Heart right ventricle (tissue), 16 donors: ENCODE data around the gene KCNAB3. TPM values are rescaled to one million over a fixed set of nuclear protein-coding genes. Genes with fewer than 3 reads are reported as not detected.

Experiments
- ATAC-seq, 8 donors: fragments of 200-7000 bp; cut with Tn5 transposase; one replicate each; pipeline ENCODE4 v1.9.1; 2020; ENCODE audit warnings: mild to moderate bottlenecking in 8 of 8, moderate library complexity in 8 of 8, moderate number of reproducible peaks in 1 of 8
- DNase-seq, 2 donors: peaks; one replicate each; pipeline ENCODE4 v3.0.0-alpha.2; 2020
- H3K27ac ChIP-seq, 10 donors: fragments of 200-600 bp; sonication (generic) in 2 of 10; one replicate each; pipeline versions ENCODE4 v1.5.0 to v1.8.0; 2020 to 2022; ENCODE audit warnings: mild to moderate bottlenecking in 3 of 10
- H3K27me3 ChIP-seq, 7 donors: fragments of 200-600 bp; one replicate each; pipeline ENCODE4 v1.8.0; 2021 to 2022; ENCODE audit warnings: mild to moderate bottlenecking in 2 of 7
- H3K36me3 ChIP-seq, 9 donors: fragments of 200-600 bp; sonication (generic) in 1 of 9; one replicate each; pipeline versions ENCODE4 v1.5.0 to v1.8.0; 2020 to 2022; ENCODE audit warnings: mild to moderate bottlenecking in 2 of 9
- H3K4me1 ChIP-seq, 9 donors: fragments of 200-600 bp; sonication (generic) in 1 of 9; one replicate each; pipeline versions ENCODE4 v1.5.0 to v1.8.0; 2020 to 2022; ENCODE audit warnings: mild to moderate bottlenecking in 4 of 9
- H3K4me3 ChIP-seq, 10 donors: fragments of 200-600 bp; sonication (generic) in 2 of 10; one replicate each; pipeline versions ENCODE4 v1.5.0 to v1.8.0; 2020 to 2022; ENCODE audit warnings: mild to moderate bottlenecking in 7 of 10, moderate library complexity in 2 of 10
- H3K9me3 ChIP-seq, 11 donors: fragments of 200-600 bp in 10 of 11; sonication (generic) in 2 of 11; one replicate each; pipeline versions ENCODE4 v1.5.0 to v1.8.0; 2013 to 2022; ENCODE audit warnings: mild to moderate bottlenecking in 2 of 11, control low read depth in 1 of 11, moderate library complexity in 1 of 11
- WGBS, 2 donors: extraction: QIAGEN DNeasy Blood & Tissue Kit; methylation state at CpG; one replicate each; pipeline ENCODE4 v1.1.7; 2013; ENCODE audit warnings: inconsistent platforms in 1 of 2; 5-methylcytosine and 5-hydroxymethylcytosine counted together
- intact Hi-C, 10 donors: fragments of 100-400 bp; cut with DNase I; formaldehyde crosslinking; loops; one replicate each; pipeline versions ENCODE4 v1.11.1 to v1.14.2; 2022
- polyA plus RNA-seq, 2 donors: library from polyadenylated mRNA; stranded (reverse); fragments of 200-250 nt; gene quantifications; one replicate each; pipeline ENCODE4 v1.2.3, GENCODE V29; 2013
- total RNA-seq, 10 donors: library from RNA; stranded (reverse); fragmentation: NEBNext Ultra II Directional in 3 of 10; extraction: Animal tissue kit (Norgen Biotek cat#: 25700) in 3 of 10; gene quantifications; one replicate each; pipeline versions ENCODE4 v1.2.1 to v1.2.4, GENCODE V29; 2021 to 2023
- TF ChIP-seq, protein P1 (sequence below), 9 donors: fragments of 200-600 bp; sonication (generic) in 2 of 9; IDR thresholded peaks; one replicate each; pipeline versions ENCODE4 v1.5.0 to v1.8.0; 2021 to 2022; ENCODE audit warnings: antibody characterized with exemption in 9 of 9, mild to moderate bottlenecking in 5 of 9, moderate library complexity in 1 of 9
- donor health status: Arrhythmogenic right ventricular cardiomyopathy.
- donor health status: ischemic (EF 13 %, LVEDD 7.1; RV severe dilation, severe dysfunction).
- donor health status: healthy with polysubstance abuse.
- donor health status: DM: no; HTN: yes; CAD: no.
- donor health status: DM: no; HTN: no; CAD: no.
- donor health status: ischemic (EF 25% LVEDD 6.9; RV normal size, moderate dysfunction).
- donor health status: ischemic (EF 25% LVEDD 5.7; RV mildly dilated, moderate dysfunction).
- donor health status: healthy.
- donor health status: DM: yes; HTN: yes; CAD: no.
- donor health status: Ischemic cardiomyopathy.
- donor health status: ischemic (EF 35%, LVEDD 5.7; RV mildly dilated, moderate dysfunction).
- donor health status: nonischemic (EF 11% LVEDD 7.7; RV severe dilation, severe dysfunction).
- donor health status: DM: yes; HTN: yes; CAD: no.
- donor health status: PGD.
- donor health status: ischemic (EF 29% LVEDD 5.4; RV normal size, mild dysfunction).
- donor health status: nonischemic (EF 23%, LVEDD 6.1; RV moderate dilation, normal function).

The KCNAB3 gene
- total and polyA plus RNA-seq, 12 donors: 0.11 to 1.5 (median 0.39) TPM

DNA sequence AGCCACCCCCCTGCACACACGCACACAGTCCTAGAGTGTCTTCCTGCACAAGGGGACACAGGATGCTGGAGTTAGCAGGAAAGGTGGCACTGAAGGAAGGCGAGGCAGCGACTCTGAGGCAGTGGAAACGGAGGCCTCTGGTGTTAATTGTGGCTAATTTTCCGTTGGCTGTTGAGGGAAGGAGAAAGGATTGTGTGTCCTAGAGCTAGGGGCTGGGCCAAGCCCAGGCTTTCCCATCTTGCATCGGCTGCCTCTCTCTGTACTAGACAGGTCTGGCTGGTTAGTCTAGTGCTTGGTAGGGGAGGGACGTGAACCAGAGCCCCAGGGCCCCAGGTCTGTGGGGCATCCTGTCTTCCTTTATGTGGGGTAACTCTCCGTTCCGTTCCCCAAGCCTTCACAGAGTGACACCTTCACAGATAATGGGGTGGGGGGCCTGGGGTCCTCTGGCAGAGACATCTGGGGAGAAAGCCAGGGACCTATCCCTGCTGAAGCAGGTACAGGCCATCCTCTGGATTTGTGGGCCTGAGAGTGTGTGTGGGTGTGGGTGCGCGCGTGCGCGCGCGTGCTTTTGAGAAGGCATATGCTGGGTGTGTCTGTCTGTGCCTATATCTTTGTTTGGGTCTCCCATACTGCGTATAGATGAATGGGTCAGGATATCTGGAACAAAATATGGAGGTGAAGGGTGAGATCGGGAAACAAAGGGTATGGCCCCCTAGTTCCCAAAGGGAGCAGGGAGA lies 41.3 kb downstream of the KCNAB3 start, which contains the start of gene CHD3:
CHD3 (plus strand) TSS at position 606 of the 737 bp plus-strand sequence. CDS start 212 bp downstream, outside the sequence.
- WGBS, 2 donors: 26 to 38% methylated on average over 18 of the region's 18 CpGs
- peaks cover 19 to 61% (median 49%) of the 10 kb centered on the region in 9 donors for H3K4me1 ChIP-seq

DNA sequence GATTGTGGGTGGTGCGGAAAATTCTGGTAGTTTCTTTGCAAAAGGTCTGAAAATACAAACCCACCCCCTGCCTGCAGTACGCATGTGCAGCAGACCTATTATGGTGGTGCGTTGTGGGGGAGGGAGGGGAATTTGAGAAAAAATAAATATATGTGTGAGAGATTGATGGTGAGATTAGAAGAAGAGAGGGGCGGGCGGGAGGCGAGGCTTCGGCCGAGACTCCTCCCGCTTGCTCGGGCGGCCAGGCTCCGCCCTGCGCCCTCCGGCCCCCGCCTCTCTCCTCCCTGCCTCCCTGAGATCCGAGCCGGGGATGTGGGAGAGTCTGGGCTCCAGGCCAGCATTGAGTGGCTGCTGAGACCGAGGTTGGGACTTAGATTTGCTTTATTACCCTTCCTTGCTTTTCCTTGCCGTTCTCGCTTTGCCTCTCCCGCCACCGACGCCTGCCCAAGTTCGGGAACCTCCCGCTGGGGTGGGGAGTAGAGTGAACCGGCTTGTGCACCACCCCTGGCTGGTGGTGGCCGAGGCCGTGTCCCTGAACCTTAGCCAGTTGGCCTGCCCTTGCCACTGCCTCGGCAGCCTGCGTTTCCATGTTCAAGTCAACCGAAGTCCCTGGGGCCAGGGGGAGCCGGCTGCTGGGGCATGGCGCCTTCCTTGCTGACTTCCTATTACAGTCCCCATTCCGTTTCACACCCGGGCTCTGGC lies 42.0 kb downstream of the KCNAB3 start:
- TF ChIP-seq, protein P1, sequence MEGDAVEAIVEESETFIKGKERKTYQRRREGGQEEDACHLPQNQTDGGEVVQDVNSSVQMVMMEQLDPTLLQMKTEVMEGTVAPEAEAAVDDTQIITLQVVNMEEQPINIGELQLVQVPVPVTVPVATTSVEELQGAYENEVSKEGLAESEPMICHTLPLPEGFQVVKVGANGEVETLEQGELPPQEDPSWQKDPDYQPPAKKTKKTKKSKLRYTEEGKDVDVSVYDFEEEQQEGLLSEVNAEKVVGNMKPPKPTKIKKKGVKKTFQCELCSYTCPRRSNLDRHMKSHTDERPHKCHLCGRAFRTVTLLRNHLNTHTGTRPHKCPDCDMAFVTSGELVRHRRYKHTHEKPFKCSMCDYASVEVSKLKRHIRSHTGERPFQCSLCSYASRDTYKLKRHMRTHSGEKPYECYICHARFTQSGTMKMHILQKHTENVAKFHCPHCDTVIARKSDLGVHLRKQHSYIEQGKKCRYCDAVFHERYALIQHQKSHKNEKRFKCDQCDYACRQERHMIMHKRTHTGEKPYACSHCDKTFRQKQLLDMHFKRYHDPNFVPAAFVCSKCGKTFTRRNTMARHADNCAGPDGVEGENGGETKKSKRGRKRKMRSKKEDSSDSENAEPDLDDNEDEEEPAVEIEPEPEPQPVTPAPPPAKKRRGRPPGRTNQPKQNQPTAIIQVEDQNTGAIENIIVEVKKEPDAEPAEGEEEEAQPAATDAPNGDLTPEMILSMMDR (IDR thresholded peaks at IDR 0.05): peak in 1 of 9 donors; percentile 14
- H3K4me1 ChIP-seq: peaks cover 19 to 68% (median 50%) of the 10 kb centered on the region in 9 donors
- H3K27ac ChIP-seq: peak overlapping the region; percentile 72 to 98 (median 92)
- ATAC-seq: peak; percentile 85 to 93 (median 88)
- H3K27me3 ChIP-seq: no peaks in the 10 kb centered on the region
- 0 to 3% methylated on average over 34 to 35 of the region's 35 CpGs for WGBS, 2 donors
- no peaks in the 10 kb centered on the region for H3K9me3 ChIP-seq
- peaks cover 0 to 31% (median 0%) of the 10 kb centered on the region in 9 donors for H3K36me3 ChIP-seq
- intact Hi-C loops: loop anchor here in 3 of 10 donors (2.0 to 5.0 kb wide), 6 partner anchors 25 to 65 kb away; partner anchors contain the start of genes NAA38 (in 2 of the 3), CNTROB (in 1 of the 3), KDM6B (in 1 of the 3) and TRAPPC1 (in 1 of the 3)
- peak overlapping the region; percentile 23 to 96 (median 78) for H3K4me3 ChIP-seq
- DNase-seq: peak; percentile 91 to 94

More for the DNA sequence above, 41.3 kb downstream of the KCNAB3 start, which contains the start of gene CHD3:
- peak within 1 kb of the TSS; percentile 72 to 98 (median 92) for H3K27ac ChIP-seq
- H3K36me3 ChIP-seq: peaks cover 0 to 38% (median 0%) of the 10 kb centered on the region in 9 donors
- peak within 1 kb of the TSS; percentile 23 to 96 (median 78) for H3K4me3 ChIP-seq
- intact Hi-C loops: loop anchor here in 3 of 10 donors (2.0 to 5.0 kb wide), 5 partner anchors 26 to 66 kb away; partner anchors contain the start of genes CNTROB (in 1 of the 3), KDM6B (in 1 of the 3) and TRAPPC1 (in 1 of the 3)
- DNase-seq: no peak
- no peaks in the 10 kb centered on the region for H3K27me3 ChIP-seq
- ATAC-seq: peak in 7 of 8 donors; percentile 0 to 71 (median 28)
- no peaks in the 10 kb centered on the region for H3K9me3 ChIP-seq
- TF ChIP-seq, protein P1 (IDR thresholded peaks at IDR 0.05): no peak

DNA sequence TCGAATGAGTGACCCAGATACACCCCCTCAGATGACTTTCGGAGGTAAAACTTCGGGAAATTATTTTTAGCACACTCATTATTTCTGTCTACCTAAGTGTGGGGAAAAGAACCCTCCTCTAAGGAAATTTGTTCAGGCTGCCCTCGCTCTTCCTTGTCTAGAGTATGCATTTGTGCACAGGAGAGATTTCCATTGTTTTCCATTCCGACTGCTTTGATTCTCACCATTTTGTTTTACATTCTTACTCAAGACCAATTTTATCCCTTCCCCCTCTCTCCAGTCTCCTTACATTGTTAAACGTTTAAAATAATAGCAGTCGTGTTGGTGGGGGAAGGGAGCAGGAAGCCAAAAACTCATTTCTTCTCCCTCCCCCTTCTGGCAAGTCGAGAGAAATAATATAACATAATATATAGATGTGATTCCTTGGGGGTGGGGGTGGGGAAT lies 42.6 kb downstream of the KCNAB3 start:
- Histone ChIP-seq H3K4me3 (peak overlapping the region in 9 of 10 donors; percentile 40 to 96 (median 79)), H3K27ac (peak overlapping the region in 9 of 10 donors; percentile 81 to 98 (median 92)), H3K27me3 (no peaks in the 10 kb centered on the region), H3K9me3 (no peaks in the 10 kb centered on the region), H3K36me3 (peaks cover 0 to 25% (median 0%) of the 10 kb centered on the region in 9 donors), H3K4me1 (peaks cover 19 to 73% (median 52%) of the 10 kb centered on the region in 9 donors)
- TF ChIP-seq, protein P1 (IDR thresholded peaks at IDR 0.05): no peak
- DNase-seq (no peak), ATAC-seq (no peak)
- intact Hi-C loops: loop anchor here in 3 of 10 donors (2.0 to 5.0 kb wide), 3 partner anchors 30 to 55 kb away; partner anchors contain the start of genes NAA38 (in 2 of the 3), CNTROB (in 1 of the 3), KDM6B (in 1 of the 3) and TRAPPC1 (in 1 of the 3)
- 6 to 7% methylated on average over 8 of the region's 8 CpGs for WGBS, 2 donors
